Activated CD4-positive, alpha-beta T cell treated with anti-CD3 and anti-CD28 coated beads, Interleukin-2, amount 10 ng/mL, durations not matched to agents 7 days and 5 days (primary cell): ENCODE results near the gene KNDC1. TPM values are rescaled to one million over a fixed set of nuclear protein-coding genes. Genes with fewer than 3 reads are reported as not detected.

Experiments used
- CTCF ChIA-PET: fragments of 350-600 bp; sonication (Branson Sonifier 250); formaldehyde crosslinking; loops from one replicate; lab custom pipeline; 2021; ENCODE audit warnings: antibody characterized with exemption; lab: Charles Lee
- POLR2A ChIA-PET: fragments of 350-600 bp; sonication (Branson Sonifier 250); formaldehyde crosslinking; loops from one replicate; lab custom pipeline; 2021; ENCODE audit warnings: antibody characterized with exemption; lab: Charles Lee
- DNase-seq: peaks from one replicate; pipeline ENCODE4 v3.0.0-alpha.2; 2020
- H3K27ac Mint-ChIP-seq: one replicate; pipeline ENCODE4 v1.8.0; 2021; ENCODE audit warnings: mild to moderate bottlenecking, moderate library complexity, mixed read lengths
- H3K27me3 Mint-ChIP-seq: one replicate; pipeline ENCODE4 v1.8.0; 2021; ENCODE audit warnings: mixed read lengths
- H3K36me3 Mint-ChIP-seq: one replicate; pipeline ENCODE4 v1.8.0; 2021; ENCODE audit warnings: low read depth, mixed read lengths
- H3K4me1 Mint-ChIP-seq: one replicate; pipeline ENCODE4 v1.8.0; 2021; ENCODE audit warnings: mixed read lengths
- H3K4me3 Mint-ChIP-seq: one replicate; pipeline ENCODE4 v1.8.0; 2021; ENCODE audit warnings: mild to moderate bottlenecking, moderate library complexity, mixed read lengths
- H3K9me3 Mint-ChIP-seq: one replicate; pipeline ENCODE4 v1.8.0; 2021; ENCODE audit warnings: mixed read lengths
- total RNA-seq, 2 experiments: library from RNA; stranded (reverse); gene quantifications; one replicate each; pipeline ENCODE4 v1.2.3, GENCODE V29; 2021

The KNDC1 gene
- total RNA-seq, 2 experiments from 2014 or later: 0.07 to 0.08 TPM

GRCh38 chr10:133202778-133203651 is 43.0 kb downstream of the KNDC1 start:
- no peak overlapping the region for H3K27ac Mint-ChIP-seq
- no peaks in the 10 kb centered on the region for H3K4me1 Mint-ChIP-seq
- no peak overlapping the region for H3K4me3 Mint-ChIP-seq
- no peaks in the 10 kb centered on the region for H3K9me3 Mint-ChIP-seq
- H3K27me3 Mint-ChIP-seq: no peaks in the 10 kb centered on the region
- H3K36me3 Mint-ChIP-seq: no peaks in the 10 kb centered on the region
- CTCF ChIA-PET: no interaction called here
- no peak for DNase-seq
- POLR2A ChIA-PET: no interaction called here

GRCh38 chr10:133203652-133204195 is 43.7 kb downstream of the KNDC1 start:
- no peaks in the 10 kb centered on the region for H3K36me3 Mint-ChIP-seq
- POLR2A ChIA-PET: no interaction called here
- CTCF ChIA-PET: no interaction called here

GRCh38 chr10:133204226-133205015 is 44.4 kb downstream of the KNDC1 start:
- H3K9me3 Mint-ChIP-seq: no peaks in the 10 kb centered on the region
- no peak overlapping the region for H3K27ac Mint-ChIP-seq
- no peaks in the 10 kb centered on the region for H3K27me3 Mint-ChIP-seq
- ChIA-PET POLR2A (no interaction called here), CTCF (no interaction called here)
- H3K4me3 Mint-ChIP-seq: no peak overlapping the region
- H3K36me3 Mint-ChIP-seq: no peaks in the 10 kb centered on the region
- no peak for DNase-seq
- H3K4me1 Mint-ChIP-seq: no peaks in the 10 kb centered on the region

More at GRCh38 chr10:133203652-133204195, 43.7 kb downstream of the KNDC1 start:
- no peaks in the 10 kb centered on the region for H3K4me1 Mint-ChIP-seq
- DNase-seq: no peak
- H3K4me3 Mint-ChIP-seq: no peak overlapping the region
- H3K27me3 Mint-ChIP-seq: no peaks in the 10 kb centered on the region
- H3K9me3 Mint-ChIP-seq: no peaks in the 10 kb centered on the region
- H3K27ac Mint-ChIP-seq: no peak overlapping the region

GRCh38 chr10:133205146-133205545 is 45.1 kb downstream of the KNDC1 start:
- Mint-ChIP-seq H3K9me3 (no peaks in the 10 kb centered on the region), H3K36me3 (no peaks in the 10 kb centered on the region), H3K4me1 (no peaks in the 10 kb centered on the region), H3K4me3 (no peak overlapping the region), H3K27me3 (no peaks in the 10 kb centered on the region), H3K27ac (no peak overlapping the region)
- no peak for DNase-seq
- CTCF ChIA-PET: no interaction called here
- POLR2A ChIA-PET: no interaction called here

- Mint-ChIP-seq H3K36me3 (no peaks in the 10 kb centered on the region), H3K27me3 (no peaks in the 10 kb centered on the region), H3K9me3 (no peaks in the 10 kb centered on the region), H3K4me3 (no peak overlapping the region), H3K27ac (no peak overlapping the region), H3K4me1 (peaks cover 4% of the 10 kb centered on the region)
- POLR2A ChIA-PET: no interaction called here
- no peak for DNase-seq
- CTCF ChIA-PET: no interaction called here
Observed at GRCh38 chr10:133206356-133207040, 46.5 kb downstream of the KNDC1 start.

- H3K36me3 Mint-ChIP-seq: no peaks in the 10 kb centered on the region
- ChIA-PET POLR2A (no interaction called here), CTCF (no interaction called here)
- H3K4me1 Mint-ChIP-seq: peaks cover 4% of the 10 kb centered on the region
- H3K27ac Mint-ChIP-seq: no peak overlapping the region
- H3K4me3 Mint-ChIP-seq: no peak overlapping the region
- DNase-seq: no peak
- H3K9me3 Mint-ChIP-seq: no peaks in the 10 kb centered on the region
- H3K27me3 Mint-ChIP-seq: no peaks in the 10 kb centered on the region
Observed at GRCh38 chr10:133207041-133207600, 47.1 kb downstream of the KNDC1 start.

GRCh38 chr10:133207627-133208026 is 47.6 kb downstream of the KNDC1 start:
- H3K4me1 Mint-ChIP-seq: peaks cover 4% of the 10 kb centered on the region
- no peak for DNase-seq
- ChIA-PET CTCF (no interaction called here), POLR2A (no interaction called here)
- no peak overlapping the region for H3K27ac Mint-ChIP-seq
- H3K9me3 Mint-ChIP-seq: no peaks in the 10 kb centered on the region
- no peaks in the 10 kb centered on the region for H3K36me3 Mint-ChIP-seq
- no peak overlapping the region for H3K4me3 Mint-ChIP-seq
- no peaks in the 10 kb centered on the region for H3K27me3 Mint-ChIP-seq

GRCh38 chr10:133208466-133208865 is 48.4 kb downstream of the KNDC1 start:
- H3K27ac Mint-ChIP-seq: no peak overlapping the region
- no peaks in the 10 kb centered on the region for H3K9me3 Mint-ChIP-seq
- ChIA-PET POLR2A (no interaction called here), CTCF (no interaction called here)
- peaks cover 4% of the 10 kb centered on the region for H3K4me1 Mint-ChIP-seq
- DNase-seq: no peak
- H3K4me3 Mint-ChIP-seq: no peak overlapping the region
- no peaks in the 10 kb centered on the region for H3K27me3 Mint-ChIP-seq
- H3K36me3 Mint-ChIP-seq: no peaks in the 10 kb centered on the region

- H3K27me3 Mint-ChIP-seq: no peaks in the 10 kb centered on the region
- DNase-seq: no peak
- peaks cover 4% of the 10 kb centered on the region for H3K4me1 Mint-ChIP-seq
- no peak overlapping the region for H3K27ac Mint-ChIP-seq
- H3K36me3 Mint-ChIP-seq: no peaks in the 10 kb centered on the region
- POLR2A ChIA-PET: no interaction called here
- H3K9me3 Mint-ChIP-seq: no peaks in the 10 kb centered on the region
- no peak overlapping the region for H3K4me3 Mint-ChIP-seq
- CTCF ChIA-PET: no interaction called here
Observed at GRCh38 chr10:133209117-133209516, 49.1 kb downstream of the KNDC1 start.

GRCh38 chr10:133209641-133210040 is 49.6 kb downstream of the KNDC1 start:
- peaks cover 4% of the 10 kb centered on the region for H3K4me1 Mint-ChIP-seq
- no peak overlapping the region for H3K27ac Mint-ChIP-seq
- no peak for DNase-seq
- no peaks in the 10 kb centered on the region for H3K36me3 Mint-ChIP-seq
- H3K4me3 Mint-ChIP-seq: no peak overlapping the region
- H3K27me3 Mint-ChIP-seq: no peaks in the 10 kb centered on the region
- POLR2A ChIA-PET: no interaction called here
- CTCF ChIA-PET: no interaction called here
- no peaks in the 10 kb centered on the region for H3K9me3 Mint-ChIP-seq

GRCh38 chr10:133210398-133211140 is 50.5 kb downstream of the KNDC1 start:
- no peaks in the 10 kb centered on the region for H3K27me3 Mint-ChIP-seq
- POLR2A ChIA-PET: no interaction called here
- H3K36me3 Mint-ChIP-seq: no peaks in the 10 kb centered on the region
- peaks cover 4% of the 10 kb centered on the region for H3K4me1 Mint-ChIP-seq
- no peak overlapping the region for H3K4me3 Mint-ChIP-seq
- CTCF ChIA-PET: interaction anchor here (1.3 kb wide), 1 partner anchor 14 kb away, joined by 3 read pairs; no protein-coding TSS in a partner anchor
- H3K9me3 Mint-ChIP-seq: no peaks in the 10 kb centered on the region
- peak; percentile 14 for DNase-seq
- H3K27ac Mint-ChIP-seq: no peak overlapping the region
